WERI-Rb-1 (cell line): ENCODE data around the gene STXBP2.

Source experiments
- DNase-seq: peaks from one replicate; pipeline ENCODE4 v3.0.0-alpha.2; 2020
- H3K27ac ChIP-seq: fragments of 250-450 bp; sonication (Bioruptor Pico); 2 replicates; pipeline ENCODE4 v1.5.1; 2020; ENCODE audit warnings: mild to moderate bottlenecking, moderate library complexity
- H3K27me3 ChIP-seq: fragments of 250-450 bp; sonication (Bioruptor Pico); 2 replicates; pipeline ENCODE4 v1.5.1; 2021; ENCODE audit warnings: mild to moderate bottlenecking, low read depth, moderate library complexity; ENCODE audit not compliant: insufficient read depth, severe bottlenecking
- H3K36me3 ChIP-seq: fragments of 250-450 bp; sonication (Bioruptor Pico); 2 replicates; pipeline ENCODE4 v1.5.1; 2020; ENCODE audit warnings: mild to moderate bottlenecking, moderate library complexity
- H3K4me3 ChIP-seq: 2 replicates; pipeline ENCODE4 v1.5.1; 2011; ENCODE audit warnings: low read depth, mild to moderate bottlenecking, control low read depth, low read length
- H3K9me3 ChIP-seq: fragments of 250-450 bp; sonication (Bioruptor Pico); 2 replicates; pipeline ENCODE4 v1.5.1; 2021; ENCODE audit warnings: mild to moderate bottlenecking, moderate library complexity; ENCODE audit not compliant: severe bottlenecking
- CTCF ChIP-seq: IDR thresholded peaks from 2 replicates; pipeline ENCODE4 v1.5.1; 2011; ENCODE audit warnings: low read depth, mild to moderate bottlenecking, control low read depth, inconsistent platforms, low read length

The STXBP2 gene

GRCh38 chr19:7676376-7676775 lies 39.5 kb downstream of the STXBP2 start:
- DNase-seq, result no peak
- Histone ChIP-seq H3K27me3 (no peaks in the 10 kb centered on the region), H3K27ac (no peak overlapping the region)

GRCh38 chr19:7676854-7677253 lies 39.9 kb downstream of the STXBP2 start, which contains the start of gene MCEMP1:
Gene MCEMP1 (plus strand): TSS chr19:7677090. CDS start chr19:7677121, 31 bp downstream.
- H3K27ac ChIP-seq, result no peak within 1 kb of the TSS
- no peaks in the 10 kb centered on the region for H3K27me3 ChIP-seq
- no peak for TF ChIP-seq CTCF
- H3K9me3 ChIP-seq, result peaks cover 8% of the 10 kb centered on the region
- H3K4me3 ChIP-seq, result no peak within 1 kb of the TSS
- H3K36me3 ChIP-seq, result no peaks in the 10 kb centered on the region
- DNase-seq, result no peak

More at GRCh38 chr19:7676376-7676775, 39.5 kb downstream of the STXBP2 start:
- no peak for TF ChIP-seq CTCF
- peaks cover 8% of the 10 kb centered on the region for H3K9me3 ChIP-seq
- H3K36me3 ChIP-seq, result no peaks in the 10 kb centered on the region
- H3K4me3 ChIP-seq, result no peak overlapping the region

- H3K4me3 ChIP-seq, result no peak overlapping the region
- no peaks in the 10 kb centered on the region for H3K27me3 ChIP-seq
- peak; percentile 22; the same call in 1 of the 2 replicates for TF ChIP-seq CTCF
- H3K9me3 ChIP-seq, result peaks cover 8% of the 10 kb centered on the region
- DNase-seq, result no peak
- H3K36me3 ChIP-seq, result peaks cover 6% of the 10 kb centered on the region
- no peak overlapping the region for H3K27ac ChIP-seq
Observed at GRCh38 chr19:7677669-7678311, 40.9 kb downstream of the STXBP2 start.

GRCh38 chr19:7678971-7679751 lies 42.3 kb downstream of the STXBP2 start:
- no peak overlapping the region for H3K27ac ChIP-seq
- H3K9me3 ChIP-seq, result peaks cover 3% of the 10 kb centered on the region
- DNase-seq, result peak; percentile 78
- H3K4me3 ChIP-seq, result no peak overlapping the region
- peaks cover 14% of the 10 kb centered on the region for H3K36me3 ChIP-seq
- TF ChIP-seq CTCF, result peak; percentile 71
- H3K27me3 ChIP-seq, result no peaks in the 10 kb centered on the region

GRCh38 chr19:7679771-7680605 lies 43.1 kb downstream of the STXBP2 start:
- H3K27me3 ChIP-seq, result no peaks in the 10 kb centered on the region
- H3K36me3 ChIP-seq, result peaks cover 14% of the 10 kb centered on the region
- H3K27ac ChIP-seq, result peak overlapping the region; percentile 75; the same call in 1 of the 2 replicates
- no peaks in the 10 kb centered on the region for H3K9me3 ChIP-seq
- no peak for TF ChIP-seq CTCF
- H3K4me3 ChIP-seq, result peak overlapping the region; percentile 94
- DNase-seq, result peak; percentile 19
